Right cardiac atrium (tissue), 5 donors: Measurements from ENCODE around the gene IRX3. TPM values are rescaled to one million over a fixed set of nuclear protein-coding genes. Genes with fewer than 3 reads are reported as not detected.

Experiments
- ATAC-seq, 2 donors: fragments of 200-7000 bp; cut with Tn5 transposase; one replicate each; pipeline versions ENCODE4 v1.8.0 to v1.9.1; 2020; ENCODE audit warnings: moderate library complexity in 2 of 2, mild to moderate bottlenecking in 1 of 2
- DNase-seq, 3 donors: peaks; one replicate each; pipeline ENCODE4 v3.0.0-alpha.2; 2020
- H3K27ac ChIP-seq: one replicate; pipeline ENCODE4 v1.5.1; 2013; ENCODE audit warnings: mild to moderate bottlenecking, low read length, control low read depth, moderate library complexity
- H3K27me3 ChIP-seq: one replicate; pipeline ENCODE4 v1.6.1; 2013; ENCODE audit not compliant: control insufficient read depth, insufficient read depth
- H3K4me1 ChIP-seq: one replicate; pipeline ENCODE4 v1.6.1; 2013; ENCODE audit warnings: low read length; ENCODE audit not compliant: control insufficient read depth, insufficient read depth
- H3K4me3 ChIP-seq: one replicate; pipeline ENCODE4 v1.5.1; 2013; ENCODE audit warnings: low read length, control low read depth
- H3K9me3 ChIP-seq: one replicate; pipeline ENCODE4 v1.6.1; 2013; ENCODE audit warnings: low read length; ENCODE audit not compliant: control insufficient read depth
- WGBS: extraction: QIAGEN DNeasy Blood & Tissue Kit; methylation state at CpG from one replicate; pipeline ENCODE4 v1.1.7; 2013; 5-methylcytosine and 5-hydroxymethylcytosine counted together
- intact Hi-C, 4 donors: fragments of 100-400 bp; cut with DNase I; formaldehyde crosslinking; loops; one replicate each; pipeline versions ENCODE4 v1.11.0 to v1.14.0; 2022 to 2023
- polyA plus RNA-seq: library from polyadenylated mRNA; stranded (reverse); fragments of 200-250 nt; gene quantifications from one replicate; pipeline ENCODE4 v1.2.3, GENCODE V29; 2013
- total RNA-seq, 4 donors: library from RNA; stranded (reverse); fragmentation: NEBNext Ultra II Directional; extraction: Animal tissue kit (Norgen Biotek cat#: 25700); gene quantifications; one replicate each; pipeline ENCODE4 v1.2.1, GENCODE V29; 2021
- donor health status: healthy with polysubstance abuse.
- donor health status: DM: no; HTN: yes; CAD: no.
- donor health status: DM: no; HTN: no; CAD: no.
- donor health status: DM: no; HTN: yes; CAD: no; lungs with severe emphysema.
- donor health status: DM: yes; HTN: yes; CAD: no.

The IRX3 gene
- total and polyA plus RNA-seq, 5 donors, result 7.3 to 17.8 (median 14.2) TPM

DNA sequence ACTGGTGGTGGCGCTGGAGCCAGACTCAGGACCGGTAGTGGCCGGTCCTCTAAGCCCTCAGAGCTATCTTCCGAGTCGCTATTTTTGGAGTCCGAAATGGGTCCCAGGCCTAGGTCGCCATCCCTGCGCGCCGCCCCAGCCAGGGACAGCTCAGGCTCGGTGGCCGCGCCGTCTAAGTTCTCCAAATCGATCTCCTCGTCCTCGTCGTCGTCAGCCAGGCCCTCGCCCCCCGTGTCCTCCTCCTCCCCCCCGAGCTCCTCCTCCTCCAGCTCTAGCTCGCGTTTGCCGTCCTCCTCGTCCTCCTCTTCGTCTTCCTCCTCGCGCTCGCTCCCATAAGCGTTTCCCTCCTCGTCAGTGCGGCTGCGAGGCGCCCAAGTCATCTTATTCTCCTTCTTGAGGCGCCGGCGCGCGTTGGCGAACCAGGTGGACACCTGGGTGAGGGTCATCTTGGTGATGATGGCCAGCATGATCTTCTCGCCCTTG lies 1.6 kb downstream of the IRX3 start:
- no peak overlapping the region for H3K27ac ChIP-seq
- intact Hi-C loops, result loop anchor here in 3 of 4 donors (5.0 to 10.0 kb wide), 6 partner anchors 90 to 650 kb away; partner anchors contain the start of gene IRX5 (in 1 of the 3)
- no peaks in the 10 kb centered on the region for H3K4me1 ChIP-seq
- H3K4me3 ChIP-seq, result peak overlapping the region; percentile 54
- DNase-seq (peak; percentile 40 to 74 (median 69)), ATAC-seq (no peak)
- H3K27me3 ChIP-seq, result no peaks in the 10 kb centered on the region
- no peaks in the 10 kb centered on the region for H3K9me3 ChIP-seq
- 7% methylated on average over 42 of the region's 42 CpGs for WGBS

DNA sequence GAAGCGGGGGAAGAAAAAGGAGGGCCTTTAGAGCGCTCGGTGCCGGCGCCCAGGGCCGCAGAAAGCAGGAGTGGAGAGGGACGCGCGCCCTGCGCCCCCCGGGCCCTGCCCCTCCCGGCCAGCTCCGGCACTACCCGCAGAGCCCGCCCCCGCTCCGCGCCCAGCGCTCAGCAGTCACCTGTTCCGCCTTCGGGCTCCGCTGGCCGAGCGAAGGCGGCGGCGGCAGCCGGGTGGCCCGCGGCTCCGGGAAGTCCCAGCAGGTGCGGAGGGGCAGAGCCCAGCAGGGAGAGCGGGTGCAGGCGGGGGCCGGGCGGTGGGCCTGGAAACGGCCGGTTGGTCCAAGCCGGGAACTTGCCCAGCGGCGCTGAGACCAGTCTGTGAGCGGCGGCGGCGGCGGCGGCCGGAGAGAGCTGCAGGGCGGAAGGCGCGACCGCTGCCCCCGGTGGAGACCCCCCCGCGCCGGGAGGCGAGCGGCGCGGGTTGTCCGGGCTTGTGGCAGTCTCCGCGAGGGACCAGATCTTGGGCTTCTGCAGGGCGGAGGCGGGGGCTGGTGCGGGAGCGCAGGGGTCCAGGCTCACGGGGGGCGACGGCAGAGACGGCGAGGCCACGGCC lies 2.2 kb downstream of the IRX3 start:
- Histone ChIP-seq H3K4me1 (no peaks in the 10 kb centered on the region), H3K27ac (no peak overlapping the region), H3K9me3 (no peaks in the 10 kb centered on the region), H3K4me3 (peak overlapping the region; percentile 54), H3K27me3 (no peaks in the 10 kb centered on the region)
- DNase-seq (peak; percentile 25 to 69 (median 60)), ATAC-seq (no peak)
- WGBS, result 5% methylated on average over 73 of the region's 73 CpGs
- intact Hi-C loops, result loop anchor here in 3 of 4 donors (5.0 to 10.0 kb wide), 6 partner anchors 90 to 650 kb away; partner anchors contain the start of gene IRX5 (in 1 of the 3)

DNA sequence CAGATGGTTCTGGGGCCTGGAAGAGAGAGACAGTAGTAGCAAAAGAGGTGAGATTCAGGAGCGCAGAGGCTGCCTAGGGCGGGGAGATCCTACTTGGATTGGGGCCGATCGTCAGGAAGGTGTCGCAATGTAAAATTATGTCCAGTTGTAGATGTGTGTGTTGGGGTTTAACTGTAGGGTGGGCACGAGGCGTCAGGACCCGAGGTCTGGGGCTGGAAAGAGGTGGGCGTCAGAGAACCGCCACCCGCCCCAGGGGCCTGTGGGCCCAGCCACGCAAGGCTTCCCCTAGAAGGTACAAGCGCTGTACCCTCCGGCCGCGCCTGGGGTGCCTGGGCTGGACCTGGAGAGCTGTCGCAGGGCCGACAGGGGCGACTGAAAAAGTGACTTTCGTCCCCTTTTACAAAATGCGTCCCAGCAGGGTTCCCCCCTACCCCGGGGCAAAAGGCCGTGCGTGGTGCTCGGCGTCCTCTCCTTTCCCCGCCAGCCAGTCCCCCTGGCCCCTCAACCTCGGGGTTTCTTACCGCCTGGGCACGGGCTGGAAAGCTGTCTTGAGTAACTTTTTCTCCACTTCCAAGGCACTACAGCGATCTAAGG lies 2.8 kb downstream of the IRX3 start:
- intact Hi-C loops, result loop anchor here in 3 of 4 donors (5.0 to 10.0 kb wide), 6 partner anchors 89 to 651 kb away; partner anchors contain the start of gene IRX5 (in 1 of the 3)
- peak; percentile 27 to 61 (median 61) for DNase-seq
- H3K27me3 ChIP-seq, result no peaks in the 10 kb centered on the region
- H3K4me1 ChIP-seq, result no peaks in the 10 kb centered on the region
- H3K27ac ChIP-seq, result no peak overlapping the region
- ATAC-seq, result no peak
- H3K9me3 ChIP-seq, result no peaks in the 10 kb centered on the region
- WGBS, result 37% methylated on average over 31 of the region's 31 CpGs
- H3K4me3 ChIP-seq, result peak overlapping the region; percentile 54

DNA sequence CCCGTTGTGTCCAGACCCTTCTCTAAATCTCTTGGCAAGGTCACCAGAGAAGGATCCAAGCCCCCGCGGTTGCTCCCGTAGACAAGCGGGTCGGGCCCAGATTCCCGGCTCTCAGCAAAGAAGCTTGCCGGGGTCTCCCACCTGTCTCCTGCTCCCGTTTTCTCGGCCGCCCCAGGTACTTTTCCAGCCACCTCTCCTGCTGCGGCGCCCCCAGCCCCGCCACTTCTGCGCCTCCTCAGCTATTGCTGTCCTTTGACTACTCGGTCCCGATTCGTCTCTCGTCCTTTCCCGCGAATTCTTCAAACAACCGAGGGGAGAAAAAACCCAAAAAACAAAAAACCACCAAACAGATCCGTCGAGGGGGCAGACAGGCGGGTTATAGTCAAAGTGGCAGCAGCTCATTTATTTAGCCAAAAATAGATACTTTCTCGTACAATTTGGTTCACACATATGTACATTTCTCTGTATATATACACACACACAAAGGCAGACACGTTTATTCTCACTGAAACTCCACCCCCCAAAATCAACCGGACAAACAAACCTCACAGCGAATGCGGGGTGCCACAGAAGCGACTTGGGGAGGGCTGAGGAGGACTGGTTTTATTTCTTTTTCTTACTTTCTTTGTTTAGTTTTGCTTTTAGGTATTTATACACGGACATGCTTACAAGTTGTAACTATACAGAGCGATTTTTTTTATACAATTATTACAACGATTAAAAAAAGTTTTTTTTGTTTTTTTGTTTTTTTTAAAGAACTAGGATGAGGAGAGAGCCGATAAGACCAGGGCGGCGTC lies 3.5 kb downstream of the IRX3 start:
- Histone ChIP-seq H3K9me3 (no peaks in the 10 kb centered on the region), H3K27ac (no peak overlapping the region), H3K4me1 (no peaks in the 10 kb centered on the region), H3K27me3 (no peaks in the 10 kb centered on the region), H3K4me3 (peak overlapping the region; percentile 54)
- intact Hi-C loops, result loop anchor here in 3 of 4 donors (5.0 to 10.0 kb wide), 6 partner anchors 88 to 652 kb away; partner anchors contain the start of gene IRX5 (in 1 of the 3)
- no peak for ATAC-seq
- 36% methylated on average over 37 of the region's 37 CpGs for WGBS
- DNase-seq, result peak in 2 of 3 donors; percentile 16 to 60

DNA sequence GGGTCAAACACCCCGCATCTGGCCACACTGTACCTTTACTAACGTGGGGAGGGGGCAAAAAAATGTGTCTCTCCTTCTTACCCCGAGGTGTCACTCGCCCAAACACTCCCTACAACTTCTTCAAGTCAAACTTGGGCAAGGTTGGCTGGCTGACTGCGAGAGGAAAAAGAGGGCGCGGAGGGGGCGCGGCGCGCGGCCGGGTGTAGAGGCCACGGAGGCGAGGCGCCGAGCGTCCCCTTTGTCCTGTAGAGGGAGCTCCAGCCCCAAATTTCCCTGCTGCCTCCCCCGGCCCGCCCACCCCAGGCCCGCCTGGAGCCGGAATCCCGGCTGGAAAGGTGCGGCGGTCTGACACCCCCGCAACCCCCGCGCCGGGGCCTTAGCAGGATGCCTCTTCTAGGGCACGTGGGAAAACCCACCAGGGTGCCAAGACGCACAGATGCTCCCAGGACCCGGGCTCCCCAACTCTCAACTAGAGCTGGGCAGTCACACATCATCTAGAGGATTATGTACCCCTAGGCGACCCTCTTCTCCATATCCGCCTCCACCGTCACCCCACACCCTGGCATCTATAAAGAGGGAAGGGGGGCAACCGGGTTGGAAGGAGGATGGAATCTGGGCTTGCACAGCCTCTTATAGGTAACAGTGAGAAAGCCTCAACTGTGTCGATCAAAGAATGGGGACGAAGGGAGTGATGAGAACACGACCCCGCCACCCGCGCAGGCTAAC lies 4.2 kb downstream of the IRX3 start:
- H3K27ac ChIP-seq, result no peak overlapping the region
- no peaks in the 10 kb centered on the region for H3K27me3 ChIP-seq

DNA sequence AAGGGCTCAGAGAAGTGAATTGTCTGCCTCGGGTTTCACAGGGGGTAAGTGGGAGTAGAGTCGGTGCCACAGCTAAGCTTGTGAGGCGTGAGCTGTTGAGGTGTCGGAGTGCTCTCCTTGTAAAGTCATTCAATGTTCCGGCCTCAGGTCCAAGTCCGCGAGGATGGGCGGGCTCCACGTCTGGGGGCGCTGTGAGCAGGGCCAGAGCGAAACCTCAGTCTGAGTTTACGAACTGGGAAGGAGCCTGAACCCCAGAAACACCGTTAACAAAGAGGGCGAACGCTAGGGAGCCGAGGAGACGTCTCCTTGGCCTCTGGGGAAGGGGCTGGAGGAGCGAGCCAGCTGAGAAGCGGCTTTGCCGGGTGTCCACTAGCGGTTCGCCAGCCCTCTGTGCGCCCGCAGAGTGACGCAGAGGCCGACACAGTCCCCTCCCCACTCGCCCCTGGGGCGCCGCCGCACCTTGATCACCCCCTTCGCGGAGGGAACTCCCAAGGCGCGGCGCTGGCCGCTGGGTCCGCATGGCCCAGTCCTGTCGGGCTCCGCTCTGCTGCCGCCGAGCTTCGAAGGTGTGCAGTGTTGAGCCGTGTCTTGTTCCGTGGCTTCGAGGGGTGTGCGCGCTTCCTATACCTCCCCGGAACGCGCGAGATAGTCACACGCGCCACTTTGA lies 4.9 kb downstream of the IRX3 start:
- intact Hi-C loops, result loop anchor here in 3 of 4 donors (5.0 to 10.0 kb wide), 6 partner anchors 87 to 653 kb away; partner anchors contain the start of gene IRX5 (in 1 of the 3)
- no peaks in the 10 kb centered on the region for H3K9me3 ChIP-seq
- H3K4me1 ChIP-seq, result no peaks in the 10 kb centered on the region
- 40% methylated on average over 53 of the region's 53 CpGs for WGBS
- H3K27ac ChIP-seq, result no peak overlapping the region
- no peaks in the 10 kb centered on the region for H3K27me3 ChIP-seq
- H3K4me3 ChIP-seq, result no peak overlapping the region
- no peak for ATAC-seq
- peak; percentile 23 to 68 (median 57) for DNase-seq

More for the DNA sequence above, 4.2 kb downstream of the IRX3 start:
- H3K9me3 ChIP-seq, result no peaks in the 10 kb centered on the region
- intact Hi-C loops, result loop anchor here in 3 of 4 donors (5.0 to 10.0 kb wide), 6 partner anchors 88 to 652 kb away; partner anchors contain the start of gene IRX5 (in 1 of the 3)
- DNase-seq, result peak; percentile 66 to 89 (median 85)
- WGBS, result 15% methylated on average over 42 of the region's 42 CpGs
- H3K4me3 ChIP-seq, result no peak overlapping the region
- ATAC-seq, result peak; percentile 55 to 58
- no peaks in the 10 kb centered on the region for H3K4me1 ChIP-seq

DNA sequence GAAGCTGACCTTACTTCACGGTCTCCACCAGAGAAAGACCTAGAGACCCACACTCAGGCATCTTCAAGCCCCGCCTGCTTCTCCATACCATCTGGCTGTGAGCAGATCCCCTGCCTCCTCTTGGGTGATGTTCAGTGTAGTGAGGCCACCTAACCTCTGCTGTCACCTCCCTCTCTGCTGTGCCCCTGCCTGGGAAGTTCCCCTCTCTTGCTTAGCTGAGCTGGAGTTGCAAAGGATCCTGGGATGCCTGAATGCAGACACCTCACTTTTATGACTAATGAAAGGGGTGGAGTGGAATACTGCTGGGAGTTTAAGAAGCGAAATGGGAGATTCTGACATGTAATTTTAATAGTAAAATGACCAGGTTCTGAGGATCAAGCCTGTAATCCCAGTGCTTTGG lies 5.8 kb downstream of the IRX3 start:
- Histone ChIP-seq H3K27me3 (no peaks in the 10 kb centered on the region), H3K27ac (no peak overlapping the region), H3K4me3 (no peak overlapping the region), H3K9me3 (no peaks in the 10 kb centered on the region), H3K4me1 (no peaks in the 10 kb centered on the region)
- no peak for DNase-seq
- intact Hi-C loops, result loop anchor here in 3 of 4 donors (5.0 to 10.0 kb wide), 6 partner anchors 86 to 654 kb away; partner anchors contain the start of gene IRX5 (in 1 of the 3)
- 76% methylated on average over 3 of the region's 3 CpGs for WGBS
- no peak for ATAC-seq

DNA sequence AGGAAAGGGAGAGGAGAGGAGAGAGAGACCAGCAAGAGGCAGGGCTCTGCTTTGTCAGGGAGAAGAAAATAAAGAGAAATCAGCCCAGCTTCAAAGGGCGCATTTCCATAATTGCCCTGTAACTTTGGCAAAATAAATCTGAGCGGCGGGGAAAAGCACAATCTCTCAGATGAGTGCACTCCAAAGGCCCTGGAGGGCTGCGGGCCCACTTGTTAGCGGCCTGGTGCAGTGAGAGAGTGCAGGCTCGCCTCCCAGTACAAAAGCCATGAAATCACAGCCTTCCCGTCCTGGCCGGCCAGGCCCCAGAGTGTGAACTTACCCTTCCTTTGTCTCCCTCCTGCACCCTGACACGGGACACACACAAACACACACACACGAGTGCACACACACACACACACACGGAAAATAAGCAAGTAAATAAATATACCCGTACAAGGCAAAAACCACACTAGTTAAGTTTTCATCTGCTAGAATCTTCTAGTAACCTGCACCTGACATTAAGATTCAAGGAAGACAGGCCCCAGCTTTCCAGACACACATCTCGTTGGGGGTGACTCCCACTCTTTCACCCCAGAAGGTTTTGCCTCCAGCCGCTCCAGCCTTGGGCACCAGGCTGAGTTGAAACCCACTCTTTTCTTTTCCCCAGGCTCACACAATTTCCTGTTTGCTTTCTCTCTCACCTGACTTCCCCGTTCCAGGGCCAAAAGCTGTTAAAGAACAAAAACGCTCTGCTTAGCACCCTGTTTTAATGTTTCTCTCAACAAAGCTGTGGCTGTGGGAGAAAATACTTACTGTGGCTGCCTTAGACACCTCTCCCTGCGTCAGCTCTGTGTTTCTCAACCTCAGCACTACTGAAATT lies 8.5 kb downstream of the IRX3 start:
- Histone ChIP-seq H3K9me3 (no peaks in the 10 kb centered on the region), H3K27ac (no peak overlapping the region), H3K4me3 (no peak overlapping the region), H3K4me1 (no peaks in the 10 kb centered on the region), H3K27me3 (no peaks in the 10 kb centered on the region)
- intact Hi-C loops, result no loop called here
- WGBS, result 77% methylated on average over 17 of the region's 17 CpGs
- ATAC-seq, result no peak
- DNase-seq, result no peak

DNA sequence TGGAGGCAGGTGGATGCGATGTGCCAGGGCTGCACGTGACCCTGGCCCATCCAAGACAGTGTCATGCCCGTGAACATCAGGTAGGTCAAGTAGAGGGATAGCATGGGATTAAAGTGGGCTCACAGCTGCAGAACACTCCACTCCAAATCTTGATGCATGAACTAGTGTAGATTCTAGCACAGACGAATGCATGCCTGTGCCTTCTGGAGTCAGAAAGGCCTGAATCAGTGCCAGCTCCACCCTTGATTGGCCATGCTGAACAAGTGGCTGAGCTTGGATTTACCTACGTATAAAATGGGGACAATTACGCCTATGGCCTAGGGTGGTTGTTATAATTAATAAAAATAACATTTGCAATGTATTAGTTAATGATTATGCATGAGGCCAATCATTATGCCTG lies 10.6 kb downstream of the IRX3 start:
- intact Hi-C loops, result no loop called here

More for the DNA sequence above, 10.6 kb downstream of the IRX3 start:
- Histone ChIP-seq H3K4me3 (no peak overlapping the region), H3K27ac (no peak overlapping the region), H3K27me3 (no peaks in the 10 kb centered on the region), H3K9me3 (no peaks in the 10 kb centered on the region), H3K4me1 (no peaks in the 10 kb centered on the region)
- 91% methylated on average over 6 of the region's 6 CpGs for WGBS
- no peak for ATAC-seq
- DNase-seq, result no peak
